ENCODE data around the gene KLK11. TPM values are rescaled to one million over a fixed set of nuclear protein-coding genes. Genes with fewer than 3 reads are reported as not detected.

The KLK11 gene
- polyA plus RNA-seq, 1 donor = 0.72 TPM

Other genes with a start within 250 kb of the KLK11 start
- 0.14 TPM for gene ACP4, start 236.2 kb downstream of the KLK11 start, polyA plus RNA-seq (ENCODE audit: insufficient read length)
- gene KLK1, start 202.8 kb downstream of the KLK11 start, polyA plus RNA-seq (ENCODE audit: insufficient read length) = 0.27 TPM
- gene KLK15, start 193.0 kb downstream of the KLK11 start, polyA plus RNA-seq (ENCODE audit: insufficient read length) = not detected
- gene KLK3, start 171.7 kb downstream of the KLK11 start, polyA plus RNA-seq (ENCODE audit: insufficient read length) = not detected
- gene KLK2, start 153.2 kb downstream of the KLK11 start, polyA plus RNA-seq (ENCODE audit: insufficient read length) = not detected
- not detected for gene KLK4, start 115.2 kb downstream of the KLK11 start, polyA plus RNA-seq (ENCODE audit: insufficient read length)
- gene KLK5, start 73.6 kb downstream of the KLK11 start, polyA plus RNA-seq (ENCODE audit: insufficient read length) = not detected
- not detected for gene KLK6, start 57.0 kb downstream of the KLK11 start, polyA plus RNA-seq (ENCODE audit: insufficient read length)
- not detected for gene KLK7, start 42.7 kb downstream of the KLK11 start, polyA plus RNA-seq (ENCODE audit: insufficient read length)
- gene KLK8, start 25.0 kb downstream of the KLK11 start, polyA plus RNA-seq (ENCODE audit: insufficient read length) = not detected
- gene KLK10, start 6.9 kb downstream of the KLK11 start, polyA plus RNA-seq (ENCODE audit: insufficient read length) = not detected
- gene KLK12, start 8.4 kb upstream of the KLK11 start, polyA plus RNA-seq (ENCODE audit: insufficient read length) = not detected
- not detected for gene KLK13, start 38.5 kb upstream of the KLK11 start, polyA plus RNA-seq (ENCODE audit: insufficient read length)
- not detected for gene KLK14, start 56.3 kb upstream of the KLK11 start, polyA plus RNA-seq (ENCODE audit: insufficient read length)
- gene CTU1, start 81.8 kb upstream of the KLK11 start, polyA plus RNA-seq (ENCODE audit: insufficient read length) = 4.2 TPM
- gene SIGLEC9, start 98.3 kb upstream of the KLK11 start, polyA plus RNA-seq (ENCODE audit: insufficient read length) = 1.1 TPM
- 0.76 TPM for gene SIGLEC7, start 115.7 kb upstream of the KLK11 start, polyA plus RNA-seq (ENCODE audit: insufficient read length)
- gene CD33, start 198.5 kb upstream of the KLK11 start, polyA plus RNA-seq (ENCODE audit: insufficient read length) = 4.1 TPM
- not detected for gene SIGLECL1, start 224.5 kb upstream of the KLK11 start, polyA plus RNA-seq (ENCODE audit: insufficient read length)

All from hindlimb muscle (tissue), 1 donor.